Measurements from ENCODE around the gene CYP2J2. TPM values are rescaled to one million over a fixed set of nuclear protein-coding genes. Genes with fewer than 3 reads are reported as not detected.
A peak's percentile ranks its signal among the peaks of the same experiment; 100 is the strongest.
"Not testable (repeated sequence)": the region's sequence is repeated elsewhere in the genome, so short reads cannot be mapped to it uniquely, and the experiment has no call there.

Gene CYP2J2
- total RNA-seq, 1 donor from 2014 or later = 0.58 TPM

DNA sequence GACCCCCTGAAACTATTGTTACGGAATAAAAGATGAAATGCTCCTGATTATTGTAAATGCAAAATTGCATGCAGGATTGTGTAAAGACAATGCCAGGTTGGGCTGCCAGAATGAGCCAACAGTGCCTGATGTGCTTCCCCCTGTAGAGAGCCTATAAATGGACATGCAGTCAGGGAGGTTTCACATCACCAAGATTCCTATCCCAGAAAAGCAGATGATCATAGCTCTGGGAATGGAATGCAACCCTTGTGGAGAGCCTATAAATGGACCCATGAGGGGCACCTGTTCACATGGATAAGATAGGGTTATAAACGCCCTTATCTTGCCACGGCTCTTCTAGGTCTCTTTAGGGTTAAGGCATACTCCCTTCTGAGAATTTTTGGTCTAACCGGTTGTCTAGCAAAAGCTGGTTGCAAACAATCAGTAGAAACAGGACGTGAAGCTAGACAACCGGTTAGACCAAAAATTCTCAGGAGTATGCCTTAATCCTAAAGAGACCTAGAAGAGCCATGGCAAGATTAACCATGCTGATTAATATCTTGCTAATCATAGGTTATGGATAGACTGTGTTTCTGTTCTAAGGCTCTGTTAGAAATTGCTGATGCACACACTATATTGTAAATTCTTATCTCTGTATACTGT lies 5.2 kb downstream of the CYP2J2 start:
- not testable (repeated sequence) for DNase-seq (ENCODE audit: extremely low read depth, low read depth, low spot score)

DNA sequence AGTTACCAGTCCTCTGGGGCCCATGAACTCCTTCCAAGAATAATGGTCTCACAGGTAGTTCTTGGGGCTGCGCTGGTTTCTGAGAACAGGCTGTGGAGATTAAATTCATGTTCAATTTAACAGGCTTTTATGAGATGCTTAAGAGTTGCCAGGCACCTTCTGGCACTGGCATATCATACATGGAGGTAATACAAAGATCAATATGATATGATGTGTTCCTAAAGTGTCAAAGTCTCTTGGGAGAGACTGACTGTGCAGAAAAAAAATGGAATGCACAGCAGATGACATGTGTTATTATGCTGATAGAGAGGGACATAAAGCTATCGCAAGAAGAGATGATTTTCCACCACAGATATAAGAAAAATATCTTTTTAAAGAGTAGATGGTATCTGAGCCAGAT lies 6.8 kb downstream of the CYP2J2 start:
- no peak for DNase-seq (ENCODE audit: extremely low read depth, low read depth, low spot score)

DNA sequence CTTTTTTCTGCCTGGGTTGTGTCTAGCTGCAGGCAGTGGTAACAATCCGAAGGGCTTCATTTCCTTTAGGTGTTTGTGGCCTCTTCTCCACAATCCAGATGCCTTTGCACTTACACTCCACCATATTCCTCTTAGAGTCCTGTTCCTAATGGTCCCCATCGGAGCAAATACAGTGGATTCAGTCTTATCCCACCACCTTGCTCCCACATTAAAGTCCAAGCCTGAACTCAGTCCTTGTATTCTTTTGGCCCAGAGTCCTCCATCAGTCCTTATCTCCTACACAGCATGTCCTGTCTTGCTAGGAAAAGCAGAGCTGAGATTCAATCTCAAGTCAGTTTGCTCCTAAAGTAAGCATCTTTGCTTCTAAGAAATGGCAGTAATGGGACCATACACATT lies 8.8 kb downstream of the CYP2J2 start:
- DNase-seq (ENCODE audit: extremely low read depth, low read depth, low spot score) = no peak

DNA sequence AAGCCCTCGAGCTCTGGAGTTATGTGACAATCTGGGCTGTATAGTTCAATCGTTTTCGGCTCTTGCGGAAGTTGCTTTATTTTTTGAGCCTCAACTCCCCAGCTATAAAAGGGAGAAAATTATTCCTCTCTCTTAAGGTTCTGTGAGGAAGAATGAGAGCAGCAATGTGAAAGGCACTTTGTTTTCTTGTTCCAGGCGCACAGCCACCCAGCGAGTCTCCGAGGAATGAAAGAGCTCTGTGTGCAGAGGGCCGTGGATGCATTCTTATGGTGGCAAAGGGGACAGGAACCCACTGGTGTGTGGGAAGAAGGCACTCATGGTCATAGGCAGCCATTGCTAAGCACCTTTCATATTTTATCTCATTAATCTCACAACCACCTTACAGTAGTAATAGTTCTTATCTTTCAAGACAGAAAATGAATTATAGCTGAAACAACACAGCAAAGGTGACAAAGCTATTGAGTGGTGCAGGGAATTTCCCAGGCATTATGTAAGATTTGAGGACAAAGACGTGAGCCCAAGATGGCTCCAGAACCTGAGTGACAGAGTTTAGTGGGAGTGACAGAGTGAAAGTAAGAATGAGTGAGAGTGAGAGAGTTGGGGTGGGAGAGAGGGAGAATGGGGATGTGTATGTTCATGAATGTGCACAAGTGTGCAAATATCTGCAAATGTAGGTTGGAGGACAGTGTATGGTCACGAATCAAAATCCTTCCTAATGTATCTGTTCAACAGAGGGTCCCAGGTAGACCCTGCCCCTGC lies 9.4 kb downstream of the CYP2J2 start:
- no peak for DNase-seq (ENCODE audit: extremely low read depth, low read depth, low spot score)

DNA sequence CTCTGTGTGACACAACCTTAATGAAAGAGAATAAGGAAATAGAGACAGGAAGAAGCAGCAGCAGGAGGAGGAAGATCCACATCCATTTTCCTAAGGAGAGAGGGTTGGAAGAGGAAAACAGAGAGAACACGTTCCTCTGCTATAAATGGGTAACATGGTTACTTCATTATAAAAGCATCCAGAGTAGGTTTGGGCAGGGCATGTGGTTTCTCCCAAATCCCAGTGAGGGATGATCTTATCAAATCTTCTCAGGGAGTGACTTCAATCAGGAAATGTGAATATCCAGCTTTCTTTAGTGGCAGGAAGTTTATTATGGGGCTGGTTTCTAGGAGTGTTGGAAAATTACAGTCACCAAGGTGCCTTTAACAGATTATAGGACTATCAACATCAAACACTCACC lies 11.1 kb downstream of the CYP2J2 start:
- no peak for DNase-seq (ENCODE audit: extremely low read depth, low read depth, low spot score)

DNA sequence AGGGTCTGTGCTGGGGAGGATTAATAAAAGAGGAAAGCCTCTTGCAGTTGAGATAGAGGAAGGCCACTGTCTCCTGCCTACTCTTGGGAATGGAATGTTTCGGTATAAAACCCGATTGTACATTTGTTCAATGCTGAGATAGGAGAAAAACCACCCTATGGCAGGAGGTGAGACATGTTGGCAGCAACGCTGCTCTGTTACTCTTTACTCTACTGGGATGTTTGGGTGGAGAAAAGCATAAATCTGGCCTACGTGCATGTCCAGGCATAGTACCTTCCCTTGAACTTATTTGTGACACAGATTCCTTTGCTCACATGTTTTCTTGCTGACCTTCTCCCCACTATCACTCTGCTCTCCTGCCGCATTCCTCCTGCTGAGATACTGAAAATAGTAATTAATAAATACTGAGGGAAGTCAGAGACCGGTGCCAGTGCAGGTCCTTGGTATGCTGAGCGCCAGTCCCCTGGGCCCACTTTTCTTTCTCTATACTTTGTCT lies 11.7 kb downstream of the CYP2J2 start:
- not testable (repeated sequence) for DNase-seq (ENCODE audit: extremely low read depth, low read depth, low spot score)

DNA sequence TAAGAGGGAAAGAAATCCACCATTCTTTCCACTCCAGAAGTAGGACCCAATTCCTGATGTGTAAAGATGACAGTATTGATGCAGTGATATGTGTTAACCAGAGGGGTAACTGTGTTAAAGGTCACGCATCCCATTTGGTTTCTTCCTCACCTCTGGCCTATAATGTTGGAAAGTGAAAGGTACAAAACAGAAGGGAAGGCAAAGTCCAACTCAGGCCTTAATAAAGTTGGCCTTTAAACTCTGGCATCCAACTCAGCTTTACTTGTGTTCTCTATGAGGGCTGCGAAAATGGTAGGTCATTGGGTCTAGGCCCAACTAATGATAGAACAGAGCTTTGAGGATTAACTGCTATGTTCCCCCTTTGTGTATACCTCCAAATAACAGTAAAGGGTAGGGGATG lies 17.9 kb downstream of the CYP2J2 start:
- no peak for DNase-seq (ENCODE audit: extremely low read depth, low read depth, low spot score)

DNA sequence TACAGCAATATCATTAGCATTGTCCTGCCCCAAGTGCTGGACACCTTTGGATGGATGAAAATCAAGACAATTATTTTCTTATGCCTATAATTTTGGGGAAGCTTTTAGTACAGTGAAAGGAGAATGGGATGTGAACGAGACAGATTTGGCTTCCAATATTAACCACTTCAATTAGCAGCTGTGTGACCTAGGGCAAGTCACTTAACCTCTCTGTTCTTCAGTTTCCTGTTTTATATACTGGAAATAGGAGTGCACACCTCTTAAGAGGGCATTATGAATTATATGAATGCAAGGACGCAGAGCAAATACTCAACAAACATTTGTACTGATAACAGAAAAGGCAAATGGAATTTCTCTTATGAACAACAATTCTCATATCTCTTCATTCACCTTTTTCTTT lies 18.5 kb downstream of the CYP2J2 start:
- DNase-seq (ENCODE audit: extremely low read depth, low read depth, low spot score) = no peak

DNA sequence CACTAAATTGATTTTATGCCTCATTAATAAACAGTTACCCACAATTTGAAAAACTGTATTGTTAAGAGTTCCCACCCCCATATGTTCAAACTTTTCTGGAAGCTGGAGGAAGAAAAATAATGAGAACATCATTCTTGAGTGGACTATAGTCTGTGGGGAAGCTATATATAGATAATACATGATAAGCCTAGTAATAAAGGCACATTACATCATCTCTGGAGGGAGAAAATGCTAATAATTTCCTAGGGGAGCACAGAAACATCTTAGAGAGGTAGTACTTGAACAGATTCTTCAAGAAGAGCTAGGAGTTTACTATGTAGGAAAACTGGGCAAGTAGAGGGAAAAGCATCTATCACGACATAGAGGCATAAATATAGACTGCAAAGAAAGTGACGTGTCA lies 19.6 kb downstream of the CYP2J2 start:
- DNase-seq (ENCODE audit: extremely low read depth, low read depth, low spot score) = no peak

DNA sequence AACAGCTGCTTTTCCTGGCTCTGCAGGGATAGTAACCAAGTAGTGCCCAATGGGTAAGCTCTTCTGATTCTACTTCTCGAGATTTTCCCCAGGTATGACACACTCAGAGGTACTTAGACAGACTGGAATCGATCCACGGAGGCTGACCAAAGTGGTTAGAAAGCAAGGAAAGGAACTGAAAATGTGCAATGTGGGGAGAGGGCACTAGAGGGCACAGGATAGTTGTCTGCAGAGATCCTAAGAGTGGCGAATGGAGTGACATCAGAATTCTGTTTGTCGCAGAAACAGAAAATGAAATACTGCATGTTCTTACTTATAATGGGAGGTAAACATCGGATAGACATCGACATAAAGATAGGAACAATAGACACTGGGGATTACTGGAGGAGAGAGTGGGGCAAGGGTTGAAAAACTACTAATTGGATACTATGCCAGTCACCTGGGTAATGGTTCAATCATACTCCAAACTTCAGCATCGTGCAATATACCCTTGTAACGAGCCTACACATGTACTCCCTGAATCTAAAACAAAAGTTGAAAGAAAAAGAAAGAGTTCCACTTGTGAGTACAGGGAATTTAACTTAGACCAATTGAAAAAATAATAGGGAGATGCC lies 23.3 kb downstream of the CYP2J2 start:
- DNase-seq (ENCODE audit: extremely low read depth, low read depth, low spot score) = no peak

DNA sequence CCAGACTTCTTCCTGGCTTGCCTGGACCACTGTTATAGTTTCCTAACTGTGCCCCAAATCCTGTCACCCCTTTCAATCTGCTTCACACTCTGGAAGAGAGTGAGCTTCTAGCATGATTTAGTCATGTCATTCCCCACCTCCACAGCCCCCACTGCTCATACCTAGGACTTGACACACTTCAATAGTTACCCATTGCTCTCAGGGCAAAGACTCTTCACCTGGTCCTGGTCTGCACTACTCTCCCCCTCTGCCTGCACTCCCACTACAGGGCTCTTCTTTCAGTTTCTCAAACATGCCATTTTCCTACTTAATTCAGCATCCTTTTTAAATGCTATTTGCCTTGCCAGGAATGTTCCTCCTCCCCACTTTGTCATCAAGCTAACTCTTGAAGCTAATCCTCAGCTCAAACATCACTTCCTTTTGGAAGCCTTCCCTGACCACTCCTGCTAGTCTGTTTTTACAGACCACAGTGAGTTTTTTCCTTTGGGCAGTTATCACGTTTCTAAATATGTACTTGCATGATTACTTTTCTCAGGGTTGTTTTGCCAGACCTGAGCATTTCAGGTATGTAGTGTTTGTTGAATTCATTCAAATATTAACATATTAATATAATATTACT lies 24.7 kb downstream of the CYP2J2 start:
- DNase-seq (ENCODE audit: extremely low read depth, low read depth, low spot score) = no peak

DNA sequence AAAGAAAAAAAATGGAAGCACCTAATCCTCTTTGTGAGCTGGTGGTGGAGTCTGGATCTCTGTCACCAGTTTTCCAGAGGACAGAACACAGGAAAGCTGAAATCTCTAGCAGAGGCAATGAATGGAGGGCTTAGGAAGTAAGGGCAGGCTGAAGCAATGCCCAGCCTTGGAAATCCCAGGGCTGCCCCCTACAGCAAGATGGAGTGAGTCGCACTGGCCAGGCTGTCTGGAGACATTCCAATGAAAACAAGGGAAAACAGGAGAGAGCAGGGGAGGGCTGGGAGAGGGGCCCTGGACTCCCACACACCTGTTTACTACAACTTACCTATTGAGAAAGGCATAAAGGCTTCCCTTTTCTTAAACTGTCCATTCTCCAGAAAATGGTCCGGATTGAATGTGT lies 25.9 kb downstream of the CYP2J2 start:
- no peak for DNase-seq (ENCODE audit: extremely low read depth, low read depth, low spot score)

DNA sequence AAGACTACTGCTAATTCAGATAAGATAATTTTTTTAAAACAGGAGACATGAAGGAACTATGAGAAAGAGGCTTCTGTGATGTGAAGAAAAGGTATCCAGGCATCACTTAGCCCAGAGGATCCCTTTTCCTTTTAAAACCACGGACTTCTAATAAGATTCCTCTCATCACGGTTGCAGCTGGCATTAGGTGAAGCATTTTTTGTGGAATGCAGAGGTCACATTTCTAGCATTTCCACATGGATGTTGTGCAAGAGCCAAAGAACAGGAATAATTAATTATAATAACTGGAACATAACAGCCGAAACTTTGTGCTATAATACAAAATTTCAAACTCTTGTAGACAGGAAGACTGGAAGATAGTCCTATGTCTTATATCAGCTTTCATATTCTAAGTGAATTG lies 27.6 kb downstream of the CYP2J2 start:
- DNase-seq (ENCODE audit: extremely low read depth, low read depth, low spot score) = no peak

DNA sequence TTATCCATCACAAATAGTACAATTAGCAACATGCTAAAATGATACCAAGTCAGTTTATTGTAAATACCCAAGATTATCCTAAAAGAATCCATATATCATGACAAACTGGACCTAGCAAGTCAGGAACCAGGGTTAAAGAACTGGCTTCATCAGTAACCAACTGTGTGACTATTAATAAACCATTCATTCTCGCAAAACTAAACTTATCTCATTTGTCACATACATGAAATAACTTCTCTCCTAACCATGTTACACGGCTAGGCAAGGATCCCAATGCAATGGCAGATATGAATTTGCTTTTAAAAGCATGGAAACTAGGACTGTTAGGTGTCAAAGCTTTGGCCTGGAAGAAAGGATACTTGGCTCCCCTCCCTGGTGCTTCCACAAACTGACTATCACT lies 29.4 kb downstream of the CYP2J2 start:
- no peak for DNase-seq (ENCODE audit: extremely low read depth, low read depth, low spot score)

DNA sequence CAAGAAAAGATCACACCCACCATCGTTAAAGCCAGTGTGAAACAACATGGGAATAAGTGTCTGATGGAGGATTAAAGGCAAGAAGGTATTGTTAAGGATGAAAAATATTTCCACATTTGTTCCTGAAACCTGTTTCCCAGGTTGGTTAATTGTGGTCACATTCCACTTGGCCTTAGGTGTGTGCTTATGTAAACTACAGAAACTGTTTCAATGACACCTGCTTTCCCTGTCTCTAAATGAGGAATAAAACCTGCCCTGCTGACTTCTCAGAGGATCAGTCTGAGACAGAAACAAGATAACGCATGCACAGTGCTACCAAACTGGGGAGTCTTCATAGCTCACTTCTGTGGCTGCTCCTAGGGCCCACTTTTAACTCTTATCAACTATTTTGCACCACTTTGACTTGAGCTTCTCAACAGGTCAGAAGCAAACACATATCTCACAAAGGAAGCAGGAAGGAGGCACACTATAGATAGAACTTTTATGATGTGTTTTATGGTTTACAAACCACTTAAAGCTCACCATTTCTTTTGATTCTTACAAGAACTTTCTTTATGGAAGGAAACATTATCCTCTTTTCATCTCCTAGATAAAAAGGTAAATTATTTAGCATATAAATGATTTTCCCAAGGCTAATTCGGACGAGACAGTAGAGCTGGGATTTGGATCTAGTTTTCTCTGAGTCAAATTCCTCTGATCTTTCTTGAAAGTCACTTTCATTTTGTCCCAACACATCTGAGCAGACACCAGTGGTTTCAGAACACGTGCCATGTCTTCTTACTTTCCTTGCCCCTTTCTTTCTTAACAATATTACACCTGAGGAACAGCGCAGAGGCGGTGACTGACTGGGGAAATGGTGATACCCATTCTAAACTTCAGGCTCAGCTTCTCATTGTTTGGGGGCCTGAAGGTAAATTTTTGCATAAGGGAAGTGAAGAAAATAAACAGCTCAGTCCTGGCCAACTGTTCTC lies 33.4 kb downstream of the CYP2J2 start:
- DNase-seq (ENCODE audit: extremely low read depth, low read depth, low spot score) = no peak

DNA sequence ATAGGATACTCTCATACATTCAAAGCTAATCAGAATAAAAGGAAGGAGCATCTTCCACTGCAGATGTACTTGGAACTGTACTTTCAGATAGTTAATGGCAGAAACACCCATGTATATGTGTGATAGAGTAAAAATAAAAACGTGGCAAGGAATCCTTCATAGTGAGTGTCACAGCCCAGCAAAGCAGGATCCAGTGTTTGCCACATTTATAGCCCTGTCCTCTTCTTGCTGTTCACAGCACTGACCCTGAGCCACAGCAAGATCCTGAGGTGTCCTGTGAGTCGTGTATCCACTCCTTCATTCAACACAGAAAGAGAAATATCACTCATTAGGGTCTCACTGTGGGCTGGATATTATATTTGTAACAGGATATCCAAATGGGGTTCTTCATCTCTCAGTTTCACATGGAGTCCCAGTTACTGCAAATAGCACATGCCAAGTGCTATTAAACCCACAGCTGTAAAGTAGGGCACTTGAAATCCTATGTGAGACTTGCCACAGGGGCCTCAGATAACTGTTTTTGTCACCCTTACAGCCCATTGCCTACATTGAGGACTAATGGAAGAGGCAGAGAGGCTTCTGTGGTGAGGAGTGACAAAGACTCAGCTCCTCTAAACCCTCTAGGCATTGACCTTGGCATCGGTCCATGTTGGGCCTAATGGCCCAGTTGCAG lies 41.3 kb downstream of the CYP2J2 start:
- DNase-seq (ENCODE audit: extremely low read depth, low read depth, low spot score) = no peak

DNA sequence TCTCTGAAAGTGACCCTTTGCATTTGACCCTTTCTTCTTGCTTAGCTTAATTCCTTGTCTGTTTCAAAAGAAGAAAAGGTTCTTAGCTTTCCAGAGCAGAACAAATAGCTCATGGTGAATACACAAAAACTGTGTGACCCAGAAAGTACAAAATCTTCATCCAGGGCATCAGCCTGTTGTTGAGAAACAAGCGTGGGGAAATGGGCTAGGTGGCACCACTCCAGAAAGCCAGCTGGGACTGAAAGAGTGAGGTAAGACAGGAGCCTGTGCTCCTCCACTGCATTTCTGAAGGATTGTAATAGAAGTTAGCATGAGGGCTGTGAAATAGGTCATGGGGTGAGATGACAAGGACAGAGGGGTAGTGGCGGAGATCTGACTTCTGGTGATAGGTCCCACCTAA lies 45.8 kb downstream of the CYP2J2 start:
- no peak for DNase-seq (ENCODE audit: extremely low read depth, low read depth, low spot score)

DNA sequence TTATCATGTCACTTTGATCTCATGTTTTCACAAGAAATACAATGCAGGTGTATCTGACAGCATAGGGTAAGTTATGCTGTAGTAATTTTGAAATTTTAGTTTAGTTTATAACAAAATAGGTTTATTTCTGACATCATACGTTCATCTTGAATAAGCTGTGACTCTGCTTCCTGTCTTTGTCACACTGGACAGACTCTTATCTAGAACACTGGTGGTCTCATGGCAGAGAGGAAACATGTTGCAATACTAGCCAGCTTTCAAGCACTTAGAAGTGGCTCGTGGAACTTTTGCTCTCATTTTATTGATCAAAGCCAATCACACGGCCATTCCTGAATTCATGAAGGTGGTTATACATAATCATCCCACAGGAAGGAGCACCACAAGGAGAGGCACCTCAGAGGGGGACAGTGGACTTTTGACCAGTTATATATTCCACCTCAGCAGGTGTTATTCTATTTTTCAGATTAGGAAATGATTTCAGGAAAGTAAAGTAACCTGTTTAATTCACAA lies 46.5 kb downstream of the CYP2J2 start:
- peak; percentile 42 for DNase-seq (ENCODE audit: extremely low read depth, low read depth, low spot score)

DNA sequence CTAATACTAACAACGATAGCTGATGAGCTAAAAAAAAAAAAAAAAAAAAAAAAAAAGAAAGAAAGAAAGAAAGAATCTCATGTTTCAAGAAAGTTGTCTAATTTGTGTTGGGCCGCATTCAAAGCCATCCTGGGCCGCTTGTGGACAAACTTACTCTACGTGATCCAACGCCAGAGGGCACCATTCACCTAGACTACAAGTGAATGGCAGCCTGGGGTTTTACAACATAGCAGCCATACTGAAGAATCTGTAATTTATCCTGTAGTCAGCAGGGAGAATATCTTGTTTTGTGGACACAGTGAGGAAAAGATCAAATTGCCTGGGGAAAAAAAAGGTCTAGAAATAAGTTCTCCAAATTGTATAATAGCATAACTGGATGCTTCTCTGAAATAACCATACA lies 47.0 kb downstream of the CYP2J2 start:
- peak; percentile 58 for DNase-seq (ENCODE audit: extremely low read depth, low read depth, low spot score)

DNA sequence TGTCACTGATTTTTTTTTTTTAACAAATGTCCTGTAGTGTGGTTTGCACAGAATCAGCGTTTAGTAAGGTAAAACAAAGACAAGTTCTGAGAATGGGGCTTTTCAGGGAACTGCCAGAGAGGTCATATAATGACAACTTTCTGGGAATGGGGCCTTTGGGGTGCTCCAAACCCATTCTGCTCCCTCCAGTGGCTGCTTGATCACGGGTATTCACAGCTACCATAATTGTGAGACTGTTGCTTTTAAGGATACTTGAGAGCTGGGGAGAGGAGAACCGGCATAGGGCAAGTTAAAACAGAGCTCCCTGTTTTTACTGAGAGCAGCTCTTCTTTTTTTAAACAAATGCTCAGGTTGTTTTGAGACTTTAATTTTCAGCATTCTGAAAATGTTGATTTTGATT lies 48.2 kb downstream of the CYP2J2 start:
- DNase-seq (ENCODE audit: extremely low read depth, low read depth, low spot score) = no peak
